ENCODE results near the gene TIGD1.

Gene TIGD1

GRCh38 chr2:232521959-232522622 lies 28.3 kb downstream of the TIGD1 start:
- no peak for DNase-seq

DNA sequence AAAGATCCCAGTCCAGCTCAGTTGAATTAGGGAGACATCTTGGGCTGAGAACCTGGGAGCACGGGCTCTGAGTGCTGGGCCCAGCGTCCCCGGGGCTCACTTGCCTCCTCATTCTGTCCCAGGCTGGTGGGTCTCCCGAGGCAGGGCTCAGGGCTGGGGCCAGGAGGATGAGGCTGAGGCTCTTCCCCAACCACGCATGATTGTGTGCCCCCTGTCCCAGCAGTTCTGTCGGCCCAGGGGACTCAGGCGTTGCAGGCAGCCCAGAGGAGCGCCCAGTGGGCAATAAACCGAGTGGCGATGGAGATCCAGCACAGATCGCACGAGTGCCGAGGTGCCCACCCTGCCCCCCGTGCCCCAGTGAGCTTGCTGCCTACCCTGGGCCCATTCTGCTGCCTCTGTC lies 29.3 kb downstream of the TIGD1 start:
- DNase-seq = no peak

DNA sequence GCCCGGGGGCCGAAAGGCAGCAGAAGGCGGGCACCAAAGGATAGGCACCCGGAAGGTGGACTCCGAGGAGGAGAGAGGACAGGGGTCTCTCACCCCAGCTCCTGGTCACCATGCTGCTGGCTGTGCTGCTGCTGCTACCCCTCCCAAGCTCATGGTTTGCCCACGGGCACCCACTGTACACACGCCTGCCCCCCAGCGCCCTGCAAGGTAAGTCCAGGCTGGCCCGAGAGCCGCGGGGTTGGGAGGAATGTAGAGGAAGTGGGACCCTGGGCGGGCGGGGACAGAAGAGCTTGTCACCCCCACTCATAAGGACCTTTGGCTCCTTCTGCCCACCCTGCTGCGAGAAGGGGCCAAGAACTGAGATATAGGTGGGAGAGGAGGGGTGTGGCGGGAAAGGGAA lies 29.9 kb downstream of the TIGD1 start:
- DNase-seq = no peak

DNA sequence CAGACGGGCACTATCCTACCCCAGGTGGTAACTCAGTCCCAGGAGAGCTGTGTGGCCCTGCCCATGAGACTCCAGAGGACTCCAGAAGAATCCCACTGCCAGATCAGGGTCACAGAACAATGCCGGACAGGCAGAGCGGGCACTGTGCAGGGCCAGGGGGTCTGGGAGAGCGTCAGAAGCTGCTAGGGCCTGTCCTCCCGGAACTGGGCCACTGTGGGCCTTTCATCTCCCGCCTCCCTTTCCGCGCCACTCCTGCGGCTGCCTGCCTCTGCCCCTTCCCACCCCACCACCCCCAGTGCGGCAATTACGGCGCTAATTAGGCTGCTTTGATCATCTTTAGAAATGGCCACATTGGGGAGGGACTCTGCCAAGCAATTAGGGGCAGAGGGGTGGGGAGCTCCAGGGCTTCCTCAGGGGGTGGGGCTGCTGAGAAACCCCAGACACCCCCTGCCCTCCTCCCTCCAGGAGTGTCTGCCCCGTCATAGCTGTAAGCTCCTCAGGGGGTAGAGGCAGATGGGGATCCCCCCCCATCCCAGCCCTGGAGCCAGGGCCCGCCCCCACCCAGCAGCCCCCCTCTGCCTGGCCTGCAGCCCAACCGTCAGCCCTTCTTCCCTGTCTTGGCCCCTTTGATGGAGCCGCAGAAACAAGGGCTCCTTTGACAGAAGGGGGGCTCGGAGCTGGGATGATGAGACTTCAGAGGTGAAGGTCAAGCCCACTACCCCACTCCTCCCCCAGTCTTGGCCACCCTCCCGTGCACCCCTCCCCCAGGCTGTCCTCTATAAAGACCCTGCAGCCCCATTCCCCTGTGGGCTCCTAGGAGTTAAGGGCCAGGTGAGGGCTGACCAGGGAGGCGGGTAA lies 30.5 kb downstream of the TIGD1 start, which contains the start of gene PRSS56:
PRSS56 (plus strand) TSS at position 808 of the 858 bp plus-strand sequence. CDS start 211 bp downstream, outside the sequence.
- no peak for DNase-seq

DNA sequence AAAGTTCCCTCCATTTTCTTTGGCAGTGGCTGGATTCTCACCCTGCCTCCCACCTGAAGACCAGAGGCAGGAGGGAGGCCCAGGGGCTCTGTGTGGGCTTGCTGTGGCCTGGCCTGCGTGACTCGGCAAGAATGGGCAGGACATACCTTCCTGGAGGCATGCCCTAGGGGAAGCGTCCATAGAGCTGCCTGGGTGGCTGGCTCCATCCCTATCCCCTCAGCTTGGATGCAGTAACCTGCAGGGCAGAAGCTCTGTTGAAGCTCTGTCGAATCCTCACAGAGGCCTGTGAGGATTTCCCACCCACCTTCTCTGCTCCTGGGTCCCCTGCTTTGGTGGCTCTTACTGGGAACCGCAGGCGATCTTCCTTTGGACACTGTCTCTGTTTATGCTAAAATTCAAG lies 31.5 kb downstream of the TIGD1 start:
- DNase-seq = no peak

DNA sequence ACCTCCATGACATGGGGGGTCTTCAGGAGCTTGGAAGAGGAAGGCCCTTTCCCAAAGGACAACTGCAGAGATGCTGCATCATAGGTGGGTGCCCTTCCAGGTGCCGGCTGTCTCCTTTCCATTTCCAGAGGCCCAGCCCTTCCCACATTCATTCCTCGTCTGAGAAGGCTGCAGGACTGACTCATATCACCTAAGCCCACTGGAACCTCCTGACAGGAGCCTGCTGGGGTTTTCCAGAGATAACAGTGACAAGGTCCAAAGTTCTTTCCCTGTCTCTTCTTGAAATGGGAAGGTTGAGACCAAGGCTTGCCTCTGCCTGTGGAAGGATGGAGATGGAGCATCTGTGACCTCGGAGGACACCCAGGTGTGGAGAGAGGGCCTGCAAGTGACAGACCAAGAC lies 33.8 kb downstream of the TIGD1 start:
- no peak for DNase-seq

GRCh38 chr2:232515639-232516038 lies 34.7 kb downstream of the TIGD1 start:
- DNase-seq = no peak

GRCh38 chr2:232513353-232513752 lies 37.0 kb downstream of the TIGD1 start:
- no peak for DNase-seq

- DNase-seq = no peak
Measured at GRCh38 chr2:232512602-232513001, 37.8 kb downstream of the TIGD1 start.

DNA sequence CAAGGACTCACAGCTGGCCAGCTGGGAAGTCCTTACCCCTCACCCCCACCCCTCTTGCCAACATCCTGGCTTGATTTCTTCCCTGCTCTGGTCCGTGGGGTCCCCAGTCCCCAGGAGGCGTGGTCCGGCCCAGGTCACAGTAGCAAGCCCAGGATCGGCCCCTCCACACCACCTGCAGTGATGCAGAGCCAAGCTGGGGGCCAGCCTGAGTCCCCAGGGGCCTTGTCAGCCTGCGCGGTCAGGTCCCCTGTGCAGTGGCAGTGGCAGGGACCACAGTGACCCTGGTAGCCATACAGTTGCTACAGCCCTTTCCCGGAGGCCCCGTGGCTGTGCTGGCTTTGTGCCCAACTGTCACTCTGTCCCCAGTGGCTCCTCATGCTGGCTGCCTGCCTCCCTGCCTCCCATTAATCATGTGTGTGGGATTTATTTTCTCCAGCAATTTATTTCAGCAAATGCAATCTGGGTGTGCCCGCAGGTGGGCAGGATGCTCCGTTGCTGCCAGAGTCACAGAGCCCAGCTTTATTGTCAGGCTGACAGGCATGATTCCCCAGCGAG lies 38.9 kb downstream of the TIGD1 start:
- no peak for DNase-seq

DNA sequence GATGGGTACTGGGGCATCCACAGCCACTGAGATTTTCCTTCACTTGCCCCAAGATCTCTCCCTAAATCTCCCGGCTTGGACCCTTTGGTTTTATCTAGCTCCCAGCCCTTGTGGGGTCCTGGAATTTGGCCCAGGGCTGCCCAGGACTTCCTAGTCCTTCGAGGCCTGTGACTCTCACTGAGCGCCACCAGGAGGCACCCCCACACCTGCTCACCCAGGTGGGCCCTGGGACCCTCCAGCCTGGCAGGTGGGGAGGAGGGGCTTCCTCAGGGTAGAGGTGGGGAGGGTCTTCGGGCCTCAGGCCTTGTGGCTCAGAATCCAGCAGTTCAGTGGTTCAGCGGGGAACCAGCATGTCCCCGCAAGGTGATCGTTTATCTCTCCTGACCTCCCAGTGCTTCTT lies 42.1 kb downstream of the TIGD1 start:
- no peak for DNase-seq

DNA sequence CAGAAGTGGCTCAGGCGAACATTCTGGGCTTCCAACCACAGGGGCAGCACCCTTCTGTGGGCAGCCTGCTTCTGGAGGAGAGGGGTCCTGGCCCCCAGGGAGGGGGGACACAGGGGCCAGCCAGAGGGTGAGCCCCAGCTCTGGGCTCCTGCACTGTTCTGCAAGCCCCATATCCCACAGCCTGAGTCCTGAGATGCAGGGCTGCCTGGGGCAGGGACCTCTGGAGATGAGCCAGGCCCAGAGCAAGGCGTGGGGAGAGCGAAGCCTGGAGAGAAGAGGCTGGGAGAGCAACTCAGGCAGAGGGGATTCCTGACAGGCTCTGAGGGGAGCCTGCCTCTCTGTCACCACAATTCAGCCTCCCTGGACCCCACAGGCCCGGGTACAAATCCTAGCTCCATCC lies 43.6 kb downstream of the TIGD1 start:
- no peak for DNase-seq

- DNase-seq = no peak
Measured at GRCh38 chr2:232505856-232506255, 44.5 kb downstream of the TIGD1 start.

- peak; percentile 54 for DNase-seq
Measured at GRCh38 chr2:232504438-232504837, 45.9 kb downstream of the TIGD1 start.

- no peak for DNase-seq
Measured at GRCh38 chr2:232503809-232504323, 46.5 kb downstream of the TIGD1 start.

DNA sequence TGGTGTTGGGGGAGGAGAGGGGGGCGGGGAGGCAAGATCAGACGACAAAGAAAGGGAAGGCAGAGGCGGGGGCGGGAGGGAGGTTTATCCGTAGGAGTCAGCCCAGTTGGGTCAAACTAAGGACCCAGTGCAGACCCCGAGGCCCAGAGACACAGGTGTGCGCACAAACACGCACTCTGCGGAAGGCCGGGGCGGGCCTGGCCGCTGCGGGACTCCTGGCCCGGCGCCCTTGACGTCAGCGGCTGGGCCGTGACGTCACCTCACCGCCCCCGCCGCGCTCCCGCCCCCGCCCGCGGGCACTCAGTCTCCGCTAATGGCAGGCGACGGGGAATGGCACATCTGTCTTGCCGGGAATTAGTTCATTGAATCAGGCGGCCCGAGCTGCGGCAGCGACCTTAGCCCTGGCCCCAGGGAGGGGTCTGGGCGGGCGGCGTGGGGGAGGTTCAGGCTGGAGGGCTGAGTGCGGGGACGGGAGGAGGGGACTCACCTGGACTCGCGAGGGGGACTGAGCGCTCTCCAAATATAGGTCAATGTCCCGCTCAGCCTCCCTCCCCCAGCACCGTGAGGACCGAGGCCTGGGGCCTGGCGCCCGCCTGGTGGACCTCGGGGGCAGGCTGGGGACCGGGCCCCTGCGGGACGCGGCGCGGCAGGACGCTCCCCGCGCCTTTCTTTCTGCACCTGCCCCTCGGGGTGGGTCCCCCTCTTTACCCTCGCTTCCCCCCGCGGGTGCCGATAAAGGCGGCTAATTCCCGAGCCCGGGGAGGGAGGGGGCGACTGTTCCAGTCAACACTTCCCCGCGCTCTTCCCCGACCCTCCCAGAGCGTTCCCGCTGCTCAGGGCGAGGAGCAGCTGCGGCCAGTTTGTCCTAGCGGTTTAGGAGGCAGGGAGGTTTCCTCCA lies 47.2 kb downstream of the TIGD1 start:
- peak; percentile 45 for DNase-seq

DNA sequence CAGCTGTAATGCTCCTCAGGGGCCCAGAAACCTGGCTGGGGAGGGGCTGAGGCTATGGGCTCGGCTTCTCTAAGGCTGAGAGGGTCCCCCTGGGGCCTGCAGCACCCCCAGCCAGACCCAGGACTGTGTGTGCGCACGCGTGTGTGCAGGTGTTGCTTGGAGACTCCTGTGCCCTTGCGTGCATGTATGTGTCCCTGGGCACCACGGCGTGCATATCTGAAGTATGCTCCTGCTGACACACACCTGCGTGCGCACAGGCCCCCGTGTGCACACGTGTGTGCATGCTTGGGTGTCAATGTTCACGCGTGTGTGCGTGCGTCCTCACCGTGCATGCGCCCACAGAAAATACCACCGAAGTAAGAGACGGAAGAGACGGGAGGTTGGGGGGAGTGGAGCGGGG lies 47.8 kb downstream of the TIGD1 start:
- DNase-seq = no peak

DNA sequence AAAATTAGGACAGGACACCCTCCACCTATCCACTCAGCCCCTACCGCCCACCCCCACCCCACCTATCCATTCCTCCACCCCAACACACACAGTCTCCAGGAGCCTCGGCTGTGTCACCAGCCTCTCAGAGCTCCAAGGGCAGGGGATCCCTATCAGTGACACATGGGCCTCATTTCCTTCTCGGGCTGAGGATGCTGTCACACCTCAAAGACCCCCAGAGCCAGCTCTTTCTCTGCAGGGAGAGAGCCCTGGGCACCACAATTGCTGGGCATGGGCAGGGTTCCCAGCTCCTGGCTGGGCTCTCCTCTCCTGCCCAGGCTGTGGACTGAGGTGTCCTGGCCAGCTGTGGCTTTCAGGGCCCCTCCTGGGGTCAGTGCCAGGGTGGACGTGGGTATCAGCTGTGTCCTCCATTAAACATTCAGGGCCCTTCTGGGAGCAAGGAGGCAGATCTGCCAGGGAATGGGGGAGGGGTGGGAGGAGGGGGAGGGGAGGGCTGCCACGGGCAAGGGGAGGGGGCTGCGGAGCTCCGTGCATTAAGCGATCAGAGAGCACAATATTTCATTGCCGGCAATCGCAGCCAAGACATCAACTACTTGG lies 48.5 kb downstream of the TIGD1 start:
- DNase-seq = no peak

DNA sequence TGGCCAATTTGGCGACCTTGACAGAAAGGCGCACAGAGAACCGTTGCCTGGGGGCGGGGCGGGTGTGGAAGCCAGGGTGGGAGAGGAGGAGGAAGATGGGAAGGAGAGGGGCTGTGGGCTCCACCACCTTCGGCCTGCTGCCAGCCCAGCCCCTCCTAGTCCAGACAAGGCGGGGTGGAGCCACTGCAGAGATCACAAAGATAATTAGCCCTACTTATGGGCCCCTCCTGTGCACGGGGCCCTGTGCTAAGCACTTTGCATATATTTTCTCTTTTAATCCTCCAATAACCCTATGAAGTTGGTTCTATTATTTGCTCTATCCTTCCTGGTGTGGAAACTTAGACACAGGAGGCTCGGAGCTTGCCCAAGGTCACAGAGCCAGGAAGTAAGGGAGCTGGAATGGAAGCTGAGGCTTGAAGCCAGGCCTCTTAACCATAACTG lies 49.0 kb downstream of the TIGD1 start:
- DNase-seq = no peak

GRCh38 chr2:232498452-232498851 lies 51.9 kb downstream of the TIGD1 start:
- no peak for DNase-seq

All from NCI-H510A (cell line).